ENCODE data around the gene TMC3. TPM values are rescaled to one million over a fixed set of nuclear protein-coding genes. Genes with fewer than 3 reads are reported as not detected.

Gene TMC3
- total and polyA plus RNA-seq, 5 experiments from 2014 or later = 0.05 TPM; not detected in 4

- peaks cover 24 to 77% (median 52%) of the 10 kb centered on the region in 4 donors for H3K4me1 Mint-ChIP-seq
- H3K4me3 Mint-ChIP-seq = no peak overlapping the region
- ATAC-seq (no peak), DNase-seq (no peak)
- peak overlapping the region in 3 of 10 donors; percentile 8 to 80 (median 46) for H3K27ac Mint-ChIP-seq
- POLR2A ChIA-PET = interaction anchor here (0.5 to 12.0 kb wide), 5 partner anchors 10 to 33 kb away, joined by 3 to 123 read pairs (median 3); no protein-coding TSS in a partner anchor
- no peaks in the 10 kb centered on the region for H3K9me3 Mint-ChIP-seq
- no peaks in the 10 kb centered on the region for H3K27me3 Mint-ChIP-seq
- H3K36me3 Mint-ChIP-seq = no peaks in the 10 kb centered on the region
These were observed 47.4 kb downstream of the TMC3 start for GRCh38 chr15:81326466-81327212.

- POLR2A ChIA-PET = interaction anchor here (1.1 to 12.0 kb wide), 8 partner anchors 13 to 58 kb away, joined by 3 to 123 read pairs (median 8); no protein-coding TSS in a partner anchor
- Mint-ChIP-seq H3K9me3 (no peaks in the 10 kb centered on the region), H3K36me3 (peaks cover 0 to 15% (median 3%) of the 10 kb centered on the region in 3 donors), H3K4me3 (peak within 1 kb of the TSS; percentile 89 to 99 (median 96)), H3K4me1 (peaks cover 25 to 55% (median 45%) of the 10 kb centered on the region in 4 donors), H3K27ac (peak within 1 kb of the TSS; percentile 77 to 98 (median 95)), H3K27me3 (no peaks in the 10 kb centered on the region)
- DNase-seq = peak; percentile 90 to 97 (median 93)
- peak; percentile 97 to 98 for ATAC-seq
These were observed 49.8 kb downstream of the TMC3 start, which contains the start of gene STARD5 for GRCh38 chr15:81323944-81324881. STARD5 (minus strand) TSS chr15:81324141; CDS start chr15:81324099, 42 bp downstream.

- Mint-ChIP-seq H3K36me3 (peaks cover 0 to 22% (median 5%) of the 10 kb centered on the region in 3 donors), H3K27me3 (no peaks in the 10 kb centered on the region), H3K4me1 (peaks cover 28 to 54% (median 51%) of the 10 kb centered on the region in 4 donors), H3K9me3 (no peaks in the 10 kb centered on the region), H3K4me3 (peak overlapping the region; percentile 89 to 99 (median 96)), H3K27ac (peak overlapping the region; percentile 77 to 98 (median 94))
- DNase-seq (no peak), ATAC-seq (no peak)
- POLR2A ChIA-PET = interaction anchor here (1.1 to 12.0 kb wide), 7 partner anchors 12 to 57 kb away, joined by 3 to 123 read pairs (median 8); no protein-coding TSS in a partner anchor
These were observed 50.5 kb downstream of the TMC3 start for GRCh38 chr15:81323559-81323943.

- ATAC-seq (no peak), DNase-seq (no peak)
- Mint-ChIP-seq H3K27ac (peak overlapping the region in 9 of 10 donors; percentile 23 to 87 (median 77)), H3K4me3 (peak overlapping the region; percentile 52 to 96 (median 67)), H3K9me3 (no peaks in the 10 kb centered on the region), H3K27me3 (no peaks in the 10 kb centered on the region), H3K36me3 (peaks cover 0 to 29% (median 5%) of the 10 kb centered on the region in 3 donors), H3K4me1 (peaks cover 29 to 62% (median 58%) of the 10 kb centered on the region in 4 donors)
- POLR2A ChIA-PET = interaction anchor here (1.7 to 12.0 kb wide), 5 partner anchors 12 to 48 kb away, joined by 6 to 123 read pairs (median 8); no protein-coding TSS in a partner anchor
These were observed 51.2 kb downstream of the TMC3 start for GRCh38 chr15:81322676-81323253.

- peaks cover 22 to 63% (median 58%) of the 10 kb centered on the region in 4 donors for H3K4me1 Mint-ChIP-seq
These were observed 52.3 kb downstream of the TMC3 start for GRCh38 chr15:81321667-81322066.

GRCh38 chr15:81317642-81318017 is 56.4 kb downstream of the TMC3 start:
- Mint-ChIP-seq H3K27me3 (no peaks in the 10 kb centered on the region), H3K27ac (peak overlapping the region; percentile 35 to 99 (median 88)), H3K4me3 (no peak overlapping the region), H3K9me3 (no peaks in the 10 kb centered on the region), H3K36me3 (peaks cover 0 to 64% (median 9%) of the 10 kb centered on the region in 3 donors), H3K4me1 (peaks cover 29 to 78% (median 74%) of the 10 kb centered on the region in 4 donors)
- no peak for DNase-seq
- ATAC-seq = no peak
- POLR2A ChIA-PET = interaction anchor here (0.7 to 3.3 kb wide), 5 partner anchors 10 to 23 kb away, joined by 3 to 23 read pairs (median 5); no protein-coding TSS in a partner anchor

More at GRCh38 chr15:81321667-81322066, 52.3 kb downstream of the TMC3 start:
- DNase-seq (no peak), ATAC-seq (no peak)
- H3K36me3 Mint-ChIP-seq = peaks cover 0 to 39% (median 5%) of the 10 kb centered on the region in 3 donors
- H3K27ac Mint-ChIP-seq = peak overlapping the region in 8 of 10 donors; percentile 5 to 87 (median 35)
- H3K27me3 Mint-ChIP-seq = no peaks in the 10 kb centered on the region
- POLR2A ChIA-PET = interaction anchor here (5.3 to 12.0 kb wide), 2 partner anchors 11 to 21 kb away, joined by 115 to 123 read pairs; no protein-coding TSS in a partner anchor
- H3K4me3 Mint-ChIP-seq = no peak overlapping the region
- H3K9me3 Mint-ChIP-seq = no peaks in the 10 kb centered on the region

- ATAC-seq = no peak
- Mint-ChIP-seq H3K4me3 (peak overlapping the region in 7 of 10 donors; percentile 12 to 80 (median 56)), H3K36me3 (peaks cover 0 to 76% (median 12%) of the 10 kb centered on the region in 3 donors), H3K4me1 (peaks cover 42 to 83% (median 78%) of the 10 kb centered on the region in 4 donors), H3K9me3 (no peaks in the 10 kb centered on the region), H3K27ac (peak overlapping the region; percentile 92 to 99 (median 94)), H3K27me3 (no peaks in the 10 kb centered on the region)
- POLR2A ChIA-PET = interaction anchor here (0.6 to 1.4 kb wide), 3 partner anchors 14 to 75 kb away, joined by 3 to 5 read pairs (median 5); no protein-coding TSS in a partner anchor
- DNase-seq = no peak
These were observed 57.7 kb downstream of the TMC3 start for GRCh38 chr15:81316267-81316666.

GRCh38 chr15:81315452-81316175 is 58.4 kb downstream of the TMC3 start:
- POLR2A ChIA-PET = interaction anchor here (0.6 to 9.6 kb wide), 6 partner anchors 11 to 866 kb away, joined by 3 to 123 read pairs (median 4); partner anchors contain the start of gene STARD5
- peak overlapping the region in 8 of 10 donors; percentile 12 to 80 (median 54) for H3K4me3 Mint-ChIP-seq
- no peaks in the 10 kb centered on the region for H3K9me3 Mint-ChIP-seq
- H3K27me3 Mint-ChIP-seq = no peaks in the 10 kb centered on the region
- H3K4me1 Mint-ChIP-seq = peaks cover 47 to 90% (median 85%) of the 10 kb centered on the region in 4 donors
- ATAC-seq (peak; percentile 57 to 88), DNase-seq (peak in 3 of 10 donors; percentile 33 to 42 (median 41))
- H3K36me3 Mint-ChIP-seq = peaks cover 0 to 74% (median 14%) of the 10 kb centered on the region in 3 donors
- peak overlapping the region; percentile 92 to 99 (median 94) for H3K27ac Mint-ChIP-seq

- no peak for ATAC-seq
- H3K4me3 Mint-ChIP-seq = peak overlapping the region in 7 of 10 donors; percentile 0 to 77 (median 52)
- peak overlapping the region; percentile 92 to 99 (median 94) for H3K27ac Mint-ChIP-seq
- peaks cover 49 to 96% (median 95%) of the 10 kb centered on the region in 4 donors for H3K4me1 Mint-ChIP-seq
- H3K27me3 Mint-ChIP-seq = no peaks in the 10 kb centered on the region
- H3K9me3 Mint-ChIP-seq = peaks cover 0 to under 1% (median 0%) of the 10 kb centered on the region in 9 donors
- peaks cover 6 to 76% (median 22%) of the 10 kb centered on the region in 3 donors for H3K36me3 Mint-ChIP-seq
- DNase-seq = no peak
- POLR2A ChIA-PET = interaction anchor here (0.8 to 9.6 kb wide), 6 partner anchors 12 to 39 kb away, joined by 3 to 123 read pairs (median 5); partner anchors contain the start of gene STARD5
These were observed 59.6 kb downstream of the TMC3 start for GRCh38 chr15:81314378-81314777.

- DNase-seq (no peak), ATAC-seq (no peak)
- H3K4me3 Mint-ChIP-seq = peak overlapping the region in 1 of 10 donors; percentile 68
- peaks cover 50 to 98% (median 95%) of the 10 kb centered on the region in 4 donors for H3K4me1 Mint-ChIP-seq
- no peaks in the 10 kb centered on the region for H3K27me3 Mint-ChIP-seq
- peak overlapping the region; percentile 89 to 99 (median 95) for H3K27ac Mint-ChIP-seq
- H3K36me3 Mint-ChIP-seq = peaks cover 12 to 76% (median 26%) of the 10 kb centered on the region in 3 donors
- POLR2A ChIA-PET = interaction anchor here (0.8 to 9.6 kb wide), 9 partner anchors 10 to 38 kb away, joined by 3 to 123 read pairs (median 6); partner anchors contain the start of gene STARD5
- peaks cover 0 to 1% (median 0%) of the 10 kb centered on the region in 9 donors for H3K9me3 Mint-ChIP-seq
These were observed 60.3 kb downstream of the TMC3 start for GRCh38 chr15:81313686-81314085.
